Measurements from ENCODE around the gene TSPEAR. TPM values are rescaled to one million over a fixed set of nuclear protein-coding genes. Genes with fewer than 3 reads are reported as not detected.
"Not testable (repeated sequence)": the region's sequence is repeated elsewhere in the genome, so short reads cannot be mapped to it uniquely, and the experiment has no call there.

Gene TSPEAR
- polyA plus RNA-seq, 3 donors from 2014 or later = not detected

DNA sequence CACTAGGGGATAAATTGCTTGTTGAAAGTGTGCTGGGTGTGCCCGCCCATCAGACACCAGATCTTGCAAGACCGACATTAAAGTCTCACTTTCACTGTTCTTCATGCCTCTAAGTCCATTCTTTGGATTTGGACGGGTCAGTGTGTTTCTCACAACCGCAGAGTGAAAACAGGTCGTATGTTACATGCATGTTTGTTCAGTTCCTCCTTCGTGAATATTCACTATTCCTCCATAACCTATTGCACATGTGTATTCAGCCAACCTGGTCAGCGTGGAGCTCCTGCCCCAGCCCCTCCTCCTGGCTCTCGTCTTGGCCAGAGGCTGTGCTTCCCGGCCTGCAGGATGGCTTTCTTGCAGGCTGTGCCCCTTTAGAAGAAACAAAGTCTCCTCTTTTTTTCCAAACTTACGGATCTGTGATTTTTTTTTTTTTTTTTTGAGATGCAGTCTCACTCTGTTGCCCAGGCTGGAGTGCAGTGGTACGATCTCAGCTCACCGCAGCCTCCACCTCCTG is 116.9 kb downstream of the TSPEAR start:
- no peak overlapping the region for H3K4me3 Mint-ChIP-seq
- peaks cover 0 to 6% (median 0%) of the 10 kb centered on the region in 3 donors for H3K36me3 Mint-ChIP-seq
- H3K9me3 Mint-ChIP-seq = peaks cover 0 to 7% (median under 1%) of the 10 kb centered on the region in 6 donors
- peaks cover 0 to 4% (median 3%) of the 10 kb centered on the region in 3 donors for H3K27me3 Mint-ChIP-seq (ENCODE audit: low read depth in 3 of 3)
- no peak for DNase-seq
- H3K27ac Mint-ChIP-seq = no peak overlapping the region
- H3K4me1 Mint-ChIP-seq = no peaks in the 10 kb centered on the region

GRCh38 chr21:44593598-44594405 is 117.6 kb downstream of the TSPEAR start:
- H3K4me1 Mint-ChIP-seq = no peaks in the 10 kb centered on the region
- H3K36me3 Mint-ChIP-seq = peaks cover 0 to 6% (median 0%) of the 10 kb centered on the region in 3 donors
- peaks cover 0 to 5% (median under 1%) of the 10 kb centered on the region in 6 donors for H3K9me3 Mint-ChIP-seq
- no peak for DNase-seq
- H3K27ac Mint-ChIP-seq = no peak overlapping the region
- peaks cover 0 to 5% (median 2%) of the 10 kb centered on the region in 3 donors for H3K27me3 Mint-ChIP-seq (ENCODE audit: low read depth in 3 of 3)
- H3K4me3 Mint-ChIP-seq = no peak overlapping the region

- Mint-ChIP-seq H3K27me3 (ENCODE audit: low read depth in 3 of 3) (peaks cover 0 to 5% (median 0%) of the 10 kb centered on the region in 3 donors), H3K27ac (no peak within 1 kb of the TSS), H3K4me1 (no peaks in the 10 kb centered on the region), H3K36me3 (no peaks in the 10 kb centered on the region), H3K9me3 (no peaks in the 10 kb centered on the region), H3K4me3 (no peak within 1 kb of the TSS)
- DNase-seq = no peak
Observed at GRCh38 chr21:44592446-44593311, 118.7 kb downstream of the TSPEAR start, which contains the start of gene KRTAP10-6. KRTAP10-6 (minus strand) TSS chr21:44592505; CDS start chr21:44592484, 21 bp downstream.

DNA sequence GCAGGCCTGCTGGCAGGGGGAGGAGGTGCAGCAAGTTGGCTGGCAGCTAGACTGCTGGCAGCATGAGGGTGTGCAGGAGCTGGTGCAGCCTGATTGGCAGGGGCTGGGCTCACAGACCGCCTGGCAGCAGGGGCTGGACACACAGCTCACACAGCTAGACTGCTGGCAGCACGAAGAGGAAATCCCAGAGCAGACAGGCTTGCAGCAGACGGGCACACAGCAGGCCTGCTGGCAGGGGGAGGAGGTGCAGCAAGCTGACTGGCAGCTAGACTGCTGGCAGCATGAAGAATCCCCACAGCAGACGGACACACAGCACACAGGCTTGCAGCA is 119.6 kb downstream of the TSPEAR start:
- not testable (repeated sequence) for H3K4me3 Mint-ChIP-seq; H3K27ac Mint-ChIP-seq; H3K4me1 Mint-ChIP-seq; H3K36me3 Mint-ChIP-seq; DNase-seq; H3K9me3 Mint-ChIP-seq; H3K27me3 Mint-ChIP-seq (ENCODE audit: low read depth in 3 of 3)

- not testable (repeated sequence) for H3K9me3 Mint-ChIP-seq; H3K27me3 Mint-ChIP-seq (ENCODE audit: low read depth in 3 of 3); H3K4me1 Mint-ChIP-seq; DNase-seq; H3K27ac Mint-ChIP-seq; H3K36me3 Mint-ChIP-seq; H3K4me3 Mint-ChIP-seq
Observed at GRCh38 chr21:44590897-44591800, 120.2 kb downstream of the TSPEAR start.

DNA sequence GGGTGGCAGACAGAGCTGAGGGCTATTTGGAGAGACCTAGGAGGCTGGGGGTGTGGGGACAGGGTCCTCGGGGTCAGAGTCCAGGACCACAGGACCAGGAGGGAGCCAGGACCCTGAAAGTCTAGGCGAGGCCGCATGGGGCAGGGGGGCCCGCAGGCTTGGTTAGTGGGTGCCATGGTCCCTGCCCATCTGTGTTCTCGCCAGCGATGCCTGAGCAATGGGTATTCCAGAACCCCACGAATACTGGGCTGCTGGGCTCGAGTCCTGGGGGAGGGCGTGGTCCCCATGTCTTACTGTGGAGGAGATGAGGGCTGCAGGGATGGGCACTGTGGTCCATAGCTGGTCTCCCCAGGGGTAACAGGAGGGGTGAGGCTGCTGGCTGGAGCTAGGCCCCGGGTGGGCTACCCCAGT is 121.1 kb downstream of the TSPEAR start:
- no peak for DNase-seq
- Mint-ChIP-seq H3K36me3 (no peaks in the 10 kb centered on the region), H3K9me3 (no peaks in the 10 kb centered on the region), H3K4me3 (no peak overlapping the region), H3K27me3 (ENCODE audit: low read depth in 3 of 3) (peaks cover 2 to 14% (median 12%) of the 10 kb centered on the region in 3 donors), H3K4me1 (no peaks in the 10 kb centered on the region), H3K27ac (no peak overlapping the region)

- Mint-ChIP-seq H3K27me3 (ENCODE audit: low read depth in 3 of 3) (peaks cover 2 to 15% (median 14%) of the 10 kb centered on the region in 3 donors), H3K36me3 (no peaks in the 10 kb centered on the region), H3K4me3 (no peak overlapping the region), H3K27ac (no peak overlapping the region), H3K9me3 (no peaks in the 10 kb centered on the region), H3K4me1 (no peaks in the 10 kb centered on the region)
- no peak for DNase-seq
Observed at GRCh38 chr21:44589586-44590305, 121.6 kb downstream of the TSPEAR start.

DNA sequence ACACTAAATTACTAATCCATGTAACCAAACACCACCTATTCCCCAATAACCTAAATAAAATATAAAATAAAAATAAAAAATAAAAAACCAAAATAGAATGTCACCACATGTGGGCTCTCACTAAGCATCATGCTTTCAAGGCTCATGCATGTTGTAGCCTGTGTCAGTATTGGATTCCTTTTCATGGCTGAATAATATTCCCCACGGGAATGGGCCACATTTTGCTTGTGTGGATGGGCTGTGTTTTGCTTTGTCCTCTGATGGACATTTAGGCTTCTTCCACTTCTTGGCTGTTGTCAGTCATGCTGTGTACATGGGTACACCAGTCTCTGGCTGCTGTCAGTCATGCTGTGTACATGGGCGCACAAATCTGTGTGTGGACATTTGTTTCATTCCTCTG is 122.3 kb downstream of the TSPEAR start:
- Mint-ChIP-seq H3K36me3 (no peaks in the 10 kb centered on the region), H3K27ac (no peak overlapping the region), H3K4me3 (no peak overlapping the region)

GRCh38 chr21:44585892-44586291 is 125.5 kb downstream of the TSPEAR start:
- Mint-ChIP-seq H3K27ac (no peak overlapping the region), H3K9me3 (peaks cover 4 to 17% (median 10%) of the 10 kb centered on the region in 6 donors), H3K36me3 (no peaks in the 10 kb centered on the region), H3K4me3 (no peak overlapping the region), H3K27me3 (ENCODE audit: low read depth in 3 of 3) (peaks cover 4 to 26% (median 16%) of the 10 kb centered on the region in 3 donors), H3K4me1 (no peaks in the 10 kb centered on the region)
- DNase-seq = no peak

More for the DNA sequence above, 122.3 kb downstream of the TSPEAR start:
- DNase-seq = no peak
- Mint-ChIP-seq H3K27me3 (ENCODE audit: low read depth in 3 of 3) (peaks cover 2 to 15% (median 14%) of the 10 kb centered on the region in 3 donors), H3K4me1 (no peaks in the 10 kb centered on the region), H3K9me3 (peaks cover 0 to 1% (median 0%) of the 10 kb centered on the region in 6 donors)

- Mint-ChIP-seq H3K36me3 (no peaks in the 10 kb centered on the region), H3K4me3 (no peak overlapping the region), H3K4me1 (no peaks in the 10 kb centered on the region), H3K27me3 (ENCODE audit: low read depth in 3 of 3) (peaks cover 4 to 28% (median 18%) of the 10 kb centered on the region in 3 donors), H3K27ac (no peak overlapping the region), H3K9me3 (peaks cover 6 to 19% (median 14%) of the 10 kb centered on the region in 6 donors)
- no peak for DNase-seq
Observed at GRCh38 chr21:44583800-44584147, 127.6 kb downstream of the TSPEAR start.

GRCh38 chr21:44583089-44583799 is 128.1 kb downstream of the TSPEAR start:
- H3K9me3 Mint-ChIP-seq = peaks cover 6 to 19% (median 14%) of the 10 kb centered on the region in 6 donors
- no peak for DNase-seq
- H3K4me1 Mint-ChIP-seq = no peaks in the 10 kb centered on the region
- no peak overlapping the region for H3K27ac Mint-ChIP-seq
- H3K36me3 Mint-ChIP-seq = peaks cover 0 to under 1% (median 0%) of the 10 kb centered on the region in 3 donors
- H3K4me3 Mint-ChIP-seq = no peak overlapping the region
- H3K27me3 Mint-ChIP-seq (ENCODE audit: low read depth in 3 of 3) = peaks cover 4 to 28% (median 18%) of the 10 kb centered on the region in 3 donors

DNA sequence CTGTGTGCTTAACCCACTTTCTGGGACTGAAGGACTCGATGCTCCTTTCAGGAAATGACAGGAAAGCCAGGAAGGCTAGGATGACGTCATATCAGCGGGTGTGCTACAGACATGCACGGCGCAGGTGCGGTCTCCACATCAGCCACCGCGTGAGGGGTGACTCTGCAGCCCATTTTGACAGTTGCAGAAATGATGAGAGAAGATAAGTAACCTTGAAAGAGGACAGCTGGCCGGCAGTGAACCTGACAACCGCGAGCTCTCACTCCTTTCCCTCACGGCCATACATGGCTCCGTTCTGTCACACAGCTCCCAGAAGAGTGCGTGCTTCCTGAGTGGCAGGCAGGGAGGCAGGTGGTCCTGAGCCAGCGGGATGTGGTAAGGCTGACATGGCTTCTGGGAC is 129.3 kb downstream of the TSPEAR start:
- peaks cover 0 to 6% (median 3%) of the 10 kb centered on the region in 3 donors for H3K36me3 Mint-ChIP-seq
- H3K4me1 Mint-ChIP-seq = no peaks in the 10 kb centered on the region
- peaks cover 6 to 19% (median 17%) of the 10 kb centered on the region in 6 donors for H3K9me3 Mint-ChIP-seq
- no peak for DNase-seq
- H3K27ac Mint-ChIP-seq = no peak overlapping the region
- H3K27me3 Mint-ChIP-seq (ENCODE audit: low read depth in 3 of 3) = peaks cover 4 to 27% (median 12%) of the 10 kb centered on the region in 3 donors
- no peak overlapping the region for H3K4me3 Mint-ChIP-seq
